ENCODE results near the gene CHID1. TPM values are rescaled to one million over a fixed set of nuclear protein-coding genes. Genes with fewer than 3 reads are reported as not detected.

The CHID1 gene
- polyA plus RNA-seq, 1 donor from 2014 or later, result 51.2 TPM

- Histone ChIP-seq H3K9ac (ENCODE audit: low read length) (no peak overlapping the region), H3K27ac (ENCODE audit: low read length) (no peak overlapping the region), H3K9me3 (ENCODE audit: low read length) (no peaks in the 10 kb centered on the region), H3K36me3 (ENCODE audit: insufficient read depth, low read length) (no peaks in the 10 kb centered on the region), H3K4me2 (ENCODE audit: low read length) (no peak overlapping the region), H4K20me1 (ENCODE audit: insufficient read depth) (no peaks in the 10 kb centered on the region), H2AFZ (ENCODE audit: low read depth, low read length) (no peak overlapping the region), H3K79me2 (replicated peaks; ENCODE audit: insufficient read depth, low read length) (no peaks in the 10 kb centered on the region), H3F3A (ENCODE audit: insufficient read depth, low read length, poor library complexity, severe bottlenecking) (no peaks in the 10 kb centered on the region), H3K27me3 (ENCODE audit: insufficient read depth, low read depth, low read length) (no peaks in the 10 kb centered on the region), H3K9me2 (ENCODE audit: insufficient read depth, low read length) (no peaks in the 10 kb centered on the region), H3K4me3 (ENCODE audit: low read length) (no peak overlapping the region)
- TF ChIP-seq CTCF (IDR thresholded peaks at IDR 0.05; ENCODE audit: poor library complexity, severe bottlenecking), result no peak
- no peak for TF ChIP-seq RAD21 (conservative IDR thresholded peaks at IDR 0.05)
- no peak for TF ChIP-seq TAF1 (IDR thresholded peaks at IDR 0.05; ENCODE audit: low read depth)
- no peak for TF ChIP-seq POLR2AphosphoS5 (IDR thresholded peaks at IDR 0.05)
- no peak for TF ChIP-seq MXI1 (conservative IDR thresholded peaks at IDR 0.05; ENCODE audit: poor library complexity, severe bottlenecking)
- TF ChIP-seq EP300 (conservative IDR thresholded peaks at IDR 0.05; ENCODE audit: poor library complexity, severe bottlenecking), result no peak
- TF ChIP-seq SMC3 (conservative IDR thresholded peaks at IDR 0.05; ENCODE audit: poor library complexity), result no peak
- no peak for TF ChIP-seq EZH2 (IDR thresholded peaks at IDR 0.05; ENCODE audit: borderline replicate concordance, insufficient read depth, low read length, poor library complexity, severe bottlenecking)
Observed at GRCh38 chr11:869399-870126, 41.0 kb downstream of the CHID1 start.

- no peaks in the 10 kb centered on the region for H3F3A ChIP-seq (ENCODE audit: insufficient read depth, low read length, poor library complexity, severe bottlenecking)
- H3K27me3 ChIP-seq (ENCODE audit: insufficient read depth, low read depth, low read length), result no peaks in the 10 kb centered on the region
- no peak overlapping the region for H3K9ac ChIP-seq (ENCODE audit: low read length)
- no peaks in the 10 kb centered on the region for H3K36me3 ChIP-seq (ENCODE audit: insufficient read depth, low read length)
- H2AFZ ChIP-seq (ENCODE audit: low read depth, low read length), result no peak overlapping the region
- H3K4me3 ChIP-seq (ENCODE audit: low read length), result no peak overlapping the region
- H3K9me2 ChIP-seq (ENCODE audit: insufficient read depth, low read length), result no peaks in the 10 kb centered on the region
- H3K9me3 ChIP-seq (ENCODE audit: low read length), result no peaks in the 10 kb centered on the region
- H4K20me1 ChIP-seq (ENCODE audit: insufficient read depth), result no peaks in the 10 kb centered on the region
- H3K27ac ChIP-seq (ENCODE audit: low read length), result no peak overlapping the region
- TF ChIP-seq MXI1 (conservative IDR thresholded peaks at IDR 0.05; ENCODE audit: poor library complexity, severe bottlenecking) (no peak), EZH2 (IDR thresholded peaks at IDR 0.05; ENCODE audit: borderline replicate concordance, insufficient read depth, low read length, poor library complexity, severe bottlenecking) (no peak), RAD21 (conservative IDR thresholded peaks at IDR 0.05) (no peak), CTCF (IDR thresholded peaks at IDR 0.05; ENCODE audit: poor library complexity, severe bottlenecking) (no peak), TAF1 (IDR thresholded peaks at IDR 0.05; ENCODE audit: low read depth) (no peak)
- no peak overlapping the region for H3K4me2 ChIP-seq (ENCODE audit: low read length)
- H3K79me2 ChIP-seq (replicated peaks; ENCODE audit: insufficient read depth, low read length), result no peaks in the 10 kb centered on the region
Observed at GRCh38 chr11:868802-869201, 41.8 kb downstream of the CHID1 start.

- no peak overlapping the region for H3K4me2 ChIP-seq (ENCODE audit: low read length)
- H3K79me2 ChIP-seq (replicated peaks; ENCODE audit: insufficient read depth, low read length), result no peaks in the 10 kb centered on the region
- H3F3A ChIP-seq (ENCODE audit: insufficient read depth, low read length, poor library complexity, severe bottlenecking), result no peaks in the 10 kb centered on the region
- no peaks in the 10 kb centered on the region for H3K36me3 ChIP-seq (ENCODE audit: insufficient read depth, low read length)
- H2AFZ ChIP-seq (ENCODE audit: low read depth, low read length), result no peak overlapping the region
- H4K20me1 ChIP-seq (ENCODE audit: insufficient read depth), result no peaks in the 10 kb centered on the region
- no peak for TF ChIP-seq RAD21 (conservative IDR thresholded peaks at IDR 0.05)
- no peak for TF ChIP-seq EZH2 (IDR thresholded peaks at IDR 0.05; ENCODE audit: borderline replicate concordance, insufficient read depth, low read length, poor library complexity, severe bottlenecking)
- no peak for TF ChIP-seq EP300 (conservative IDR thresholded peaks at IDR 0.05; ENCODE audit: poor library complexity, severe bottlenecking)
- TF ChIP-seq POLR2AphosphoS5 (IDR thresholded peaks at IDR 0.05), result no peak
- no peak for TF ChIP-seq CTCF (IDR thresholded peaks at IDR 0.05; ENCODE audit: poor library complexity, severe bottlenecking)
- TF ChIP-seq, protein P1, sequence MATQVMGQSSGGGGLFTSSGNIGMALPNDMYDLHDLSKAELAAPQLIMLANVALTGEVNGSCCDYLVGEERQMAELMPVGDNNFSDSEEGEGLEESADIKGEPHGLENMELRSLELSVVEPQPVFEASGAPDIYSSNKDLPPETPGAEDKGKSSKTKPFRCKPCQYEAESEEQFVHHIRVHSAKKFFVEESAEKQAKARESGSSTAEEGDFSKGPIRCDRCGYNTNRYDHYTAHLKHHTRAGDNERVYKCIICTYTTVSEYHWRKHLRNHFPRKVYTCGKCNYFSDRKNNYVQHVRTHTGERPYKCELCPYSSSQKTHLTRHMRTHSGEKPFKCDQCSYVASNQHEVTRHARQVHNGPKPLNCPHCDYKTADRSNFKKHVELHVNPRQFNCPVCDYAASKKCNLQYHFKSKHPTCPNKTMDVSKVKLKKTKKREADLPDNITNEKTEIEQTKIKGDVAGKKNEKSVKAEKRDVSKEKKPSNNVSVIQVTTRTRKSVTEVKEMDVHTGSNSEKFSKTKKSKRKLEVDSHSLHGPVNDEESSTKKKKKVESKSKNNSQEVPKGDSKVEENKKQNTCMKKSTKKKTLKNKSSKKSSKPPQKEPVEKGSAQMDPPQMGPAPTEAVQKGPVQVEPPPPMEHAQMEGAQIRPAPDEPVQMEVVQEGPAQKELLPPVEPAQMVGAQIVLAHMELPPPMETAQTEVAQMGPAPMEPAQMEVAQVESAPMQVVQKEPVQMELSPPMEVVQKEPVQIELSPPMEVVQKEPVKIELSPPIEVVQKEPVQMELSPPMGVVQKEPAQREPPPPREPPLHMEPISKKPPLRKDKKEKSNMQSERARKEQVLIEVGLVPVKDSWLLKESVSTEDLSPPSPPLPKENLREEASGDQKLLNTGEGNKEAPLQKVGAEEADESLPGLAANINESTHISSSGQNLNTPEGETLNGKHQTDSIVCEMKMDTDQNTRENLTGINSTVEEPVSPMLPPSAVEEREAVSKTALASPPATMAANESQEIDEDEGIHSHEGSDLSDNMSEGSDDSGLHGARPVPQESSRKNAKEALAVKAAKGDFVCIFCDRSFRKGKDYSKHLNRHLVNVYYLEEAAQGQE (IDR thresholded peaks at IDR 0.05; ENCODE audit: borderline replicate concordance), result no peak
- no peak for TF ChIP-seq TAF1 (IDR thresholded peaks at IDR 0.05; ENCODE audit: low read depth)
- H3K9ac ChIP-seq (ENCODE audit: low read length), result no peak overlapping the region
- no peak overlapping the region for H3K4me3 ChIP-seq (ENCODE audit: low read length)
- no peaks in the 10 kb centered on the region for H3K27me3 ChIP-seq (ENCODE audit: insufficient read depth, low read depth, low read length)
- H3K9me2 ChIP-seq (ENCODE audit: insufficient read depth, low read length), result no peaks in the 10 kb centered on the region
- no peak overlapping the region for H3K27ac ChIP-seq (ENCODE audit: low read length)
- H3K9me3 ChIP-seq (ENCODE audit: low read length), result no peaks in the 10 kb centered on the region
Observed at GRCh38 chr11:868394-868793, 42.2 kb downstream of the CHID1 start.

All from neural cell (in vitro differentiated cells).